Neural progenitor cell (in vitro differentiated cells): ENCODE measurements around the gene GLE1.

ENCODE experiments used
- EZH2 ChIP-seq: fragments of 200-600 bp; sonication (generic); IDR thresholded peaks from 2 replicates; pipeline ENCODE4 v1.6.1; 2017; ENCODE audit warnings: antibody characterized with exemption, mild to moderate bottlenecking, moderate library complexity
- TF ChIP-seq, protein P1 (sequence below): fragments of 200-600 bp; sonication (generic); IDR thresholded peaks from 2 replicates; pipeline ENCODE4 v1.5.1; 2017; ENCODE audit warnings: antibody characterized with exemption, mild to moderate bottlenecking

DNA sequence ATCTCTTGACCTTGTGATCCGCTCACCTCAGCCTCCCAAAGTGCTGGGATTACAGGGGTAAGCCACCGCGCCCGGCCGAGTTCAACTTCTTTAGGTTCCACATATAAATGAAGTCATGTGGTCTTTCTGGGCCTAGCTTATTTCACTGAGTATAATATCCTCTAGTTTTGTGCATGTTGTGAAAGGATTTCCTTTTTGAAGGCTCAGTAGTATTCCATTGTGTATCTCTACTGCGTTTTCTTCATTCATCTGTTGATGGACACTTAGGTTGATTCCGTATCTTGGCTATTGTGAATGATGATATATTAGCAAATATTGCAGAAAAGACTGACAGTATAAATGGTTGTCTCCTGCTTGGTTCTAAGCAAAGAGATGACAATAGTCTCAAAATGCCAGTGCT, 28.7 kb upstream of the GLE1 start:
- TF ChIP-seq, protein P1, sequence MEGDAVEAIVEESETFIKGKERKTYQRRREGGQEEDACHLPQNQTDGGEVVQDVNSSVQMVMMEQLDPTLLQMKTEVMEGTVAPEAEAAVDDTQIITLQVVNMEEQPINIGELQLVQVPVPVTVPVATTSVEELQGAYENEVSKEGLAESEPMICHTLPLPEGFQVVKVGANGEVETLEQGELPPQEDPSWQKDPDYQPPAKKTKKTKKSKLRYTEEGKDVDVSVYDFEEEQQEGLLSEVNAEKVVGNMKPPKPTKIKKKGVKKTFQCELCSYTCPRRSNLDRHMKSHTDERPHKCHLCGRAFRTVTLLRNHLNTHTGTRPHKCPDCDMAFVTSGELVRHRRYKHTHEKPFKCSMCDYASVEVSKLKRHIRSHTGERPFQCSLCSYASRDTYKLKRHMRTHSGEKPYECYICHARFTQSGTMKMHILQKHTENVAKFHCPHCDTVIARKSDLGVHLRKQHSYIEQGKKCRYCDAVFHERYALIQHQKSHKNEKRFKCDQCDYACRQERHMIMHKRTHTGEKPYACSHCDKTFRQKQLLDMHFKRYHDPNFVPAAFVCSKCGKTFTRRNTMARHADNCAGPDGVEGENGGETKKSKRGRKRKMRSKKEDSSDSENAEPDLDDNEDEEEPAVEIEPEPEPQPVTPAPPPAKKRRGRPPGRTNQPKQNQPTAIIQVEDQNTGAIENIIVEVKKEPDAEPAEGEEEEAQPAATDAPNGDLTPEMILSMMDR, result no peak
- TF ChIP-seq EZH2, result no peak
